AG09319 (cell line): Measurements from ENCODE around the gene USP48.
"Not testable (repeated sequence)": the region's sequence is repeated elsewhere in the genome, so short reads cannot be mapped to it uniquely, and the experiment has no call there.

ENCODE experiments used
- DNase-seq: peaks from one replicate; pipeline ENCODE4 v3.0.0-alpha.2; 2010; ENCODE audit warnings: low read depth; ENCODE audit errors: extremely low read depth
- CTCF ChIP-seq: IDR thresholded peaks from 2 replicates; pipeline ENCODE4 v1.5.1; 2011; ENCODE audit warnings: low read depth, mild to moderate bottlenecking, inconsistent platforms, low read length, moderate library complexity

USP48 gene

GRCh38 chr1:21634806-21635535 lies 148.0 kb downstream of the USP48 start:
- TF ChIP-seq CTCF: no peak
- no peak for DNase-seq

GRCh38 chr1:21633992-21634805 lies 148.8 kb downstream of the USP48 start:
- DNase-seq: no peak
- no peak for TF ChIP-seq CTCF

GRCh38 chr1:21633141-21633755 lies 149.7 kb downstream of the USP48 start:
- DNase-seq: no peak
- TF ChIP-seq CTCF: no peak

GRCh38 chr1:21631944-21632887 lies 150.7 kb downstream of the USP48 start:
- TF ChIP-seq CTCF: no peak
- DNase-seq: no peak

- not testable (repeated sequence) for DNase-seq
These were observed 151.4 kb downstream of the USP48 start for GRCh38 chr1:21631590-21631943.

GRCh38 chr1:21630571-21631343 lies 152.2 kb downstream of the USP48 start:
- no peak for TF ChIP-seq CTCF
- no peak for DNase-seq

GRCh38 chr1:21629971-21630370 lies 153.0 kb downstream of the USP48 start:
- no peak for DNase-seq
- TF ChIP-seq CTCF: no peak
